OCI-LY7 (cell line): ENCODE data around the gene SAP25.

Experiments
- EZH2phosphoT487 ChIP-seq: fragments of 200-600 bp; sonication (generic); IDR thresholded peaks from 2 replicates; pipeline ENCODE4 v1.6.1; 2018; ENCODE audit warnings: low read depth, borderline replicate concordance, mild to moderate bottlenecking, mixed run types, antibody characterized with exemption, low read length, moderate library complexity, mixed read lengths
- TF ChIP-seq, protein P1 (sequence below): fragments of 200-600 bp; sonication (generic); conservative IDR thresholded peaks from 2 replicates; pipeline ENCODE4 v1.5.1; 2014; ENCODE audit warnings: mild to moderate bottlenecking, antibody characterized with exemption, low read length, moderate library complexity, mixed read lengths

GRCh38 chr7:100573691-100574361 is at the start of gene SAP25:
- TF ChIP-seq, protein P1, sequence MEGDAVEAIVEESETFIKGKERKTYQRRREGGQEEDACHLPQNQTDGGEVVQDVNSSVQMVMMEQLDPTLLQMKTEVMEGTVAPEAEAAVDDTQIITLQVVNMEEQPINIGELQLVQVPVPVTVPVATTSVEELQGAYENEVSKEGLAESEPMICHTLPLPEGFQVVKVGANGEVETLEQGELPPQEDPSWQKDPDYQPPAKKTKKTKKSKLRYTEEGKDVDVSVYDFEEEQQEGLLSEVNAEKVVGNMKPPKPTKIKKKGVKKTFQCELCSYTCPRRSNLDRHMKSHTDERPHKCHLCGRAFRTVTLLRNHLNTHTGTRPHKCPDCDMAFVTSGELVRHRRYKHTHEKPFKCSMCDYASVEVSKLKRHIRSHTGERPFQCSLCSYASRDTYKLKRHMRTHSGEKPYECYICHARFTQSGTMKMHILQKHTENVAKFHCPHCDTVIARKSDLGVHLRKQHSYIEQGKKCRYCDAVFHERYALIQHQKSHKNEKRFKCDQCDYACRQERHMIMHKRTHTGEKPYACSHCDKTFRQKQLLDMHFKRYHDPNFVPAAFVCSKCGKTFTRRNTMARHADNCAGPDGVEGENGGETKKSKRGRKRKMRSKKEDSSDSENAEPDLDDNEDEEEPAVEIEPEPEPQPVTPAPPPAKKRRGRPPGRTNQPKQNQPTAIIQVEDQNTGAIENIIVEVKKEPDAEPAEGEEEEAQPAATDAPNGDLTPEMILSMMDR, result no peak
- TF ChIP-seq EZH2phosphoT487, result no peak
